Upper lobe of left lung (tissue), 6 donors: Measurements from ENCODE around the gene ARHGEF12. TPM values are rescaled to one million over a fixed set of nuclear protein-coding genes. Genes with fewer than 3 reads are reported as not detected.

Source experiments
- ATAC-seq, 2 donors: fragments of 200-7000 bp; cut with Tn5 transposase; one replicate each; pipeline ENCODE4 v1.9.1; 2022; ENCODE audit warnings: mild to moderate bottlenecking in 2 of 2, moderate library complexity in 2 of 2; ENCODE audit not compliant: low FRiP score in 2 of 2
- DNase-seq, 2 donors: peaks; one replicate each; pipeline ENCODE4 v3.0.0-alpha.2; 2019 to 2020
- H3K27ac ChIP-seq, 4 donors: fragments of 200-600 bp; sonication (generic); one replicate each; pipeline ENCODE4 v1.5.1; 2016 to 2019
- H3K27me3 ChIP-seq, 4 donors: fragments of 200-600 bp; sonication (generic); one replicate each; pipeline ENCODE4 v1.5.1; 2017 to 2019
- H3K36me3 ChIP-seq, 4 donors: fragments of 200-600 bp; sonication (generic); one replicate each; pipeline ENCODE4 v1.5.1; 2016 to 2019
- H3K4me1 ChIP-seq, 4 donors: fragments of 200-600 bp; sonication (generic); one replicate each; pipeline ENCODE4 v1.5.1; 2018 to 2019
- H3K4me3 ChIP-seq, 4 donors: fragments of 200-600 bp; sonication (generic); one replicate each; pipeline ENCODE4 v1.5.1; 2017 to 2019; ENCODE audit warnings: mild to moderate bottlenecking in 2 of 4, moderate library complexity in 1 of 4
- H3K9me3 ChIP-seq, 4 donors: fragments of 200-600 bp; sonication (generic); one replicate each; pipeline ENCODE4 v1.5.1; 2018 to 2019
- CTCF ChIP-seq, 6 experiments: fragments of 450-650 bp in 4 of 6; fragments of 200-600 bp in 2 of 6; sonication (generic) in 2 of 6; IDR thresholded peaks; one replicate each; pipeline ENCODE4 v1.5.1; 2016 to 2019; ENCODE audit warnings: antibody characterized with exemption in 6 of 6
- EP300 ChIP-seq, 4 donors: sonication (generic); formaldehyde crosslinking; IDR thresholded peaks; one replicate each; pipeline ENCODE4 v1.5.1; 2017; ENCODE audit warnings: antibody characterized with exemption in 4 of 4, control low read depth in 2 of 4
- POLR2A ChIP-seq, 4 donors: fragments of 450-650 bp; IDR thresholded peaks; one replicate each; pipeline ENCODE4 v1.5.1; 2016 to 2017; ENCODE audit warnings: antibody characterized with exemption in 4 of 4, mild to moderate bottlenecking in 2 of 4
- POLR2AphosphoS5 ChIP-seq, 2 donors: sonication (generic); formaldehyde crosslinking; IDR thresholded peaks; one replicate each; pipeline ENCODE4 v1.5.1; 2017; ENCODE audit warnings: antibody characterized with exemption in 2 of 2
- WGBS, 2 donors: methylation state at CpG; one replicate each; pipeline ENCODE4 v1.1.5; 2017 to 2018; 5-methylcytosine and 5-hydroxymethylcytosine counted together
- total RNA-seq, 6 donors: library from RNA; depleted of rRNA in 4 of 6; stranded (reverse); fragments of >200 nt in 4 of 6; gene quantifications; one replicate each; pipeline versions ENCODE4 v1.1.0 to v1.2.1, GENCODE V29; 2016 to 2021
- donor health status: DM: no; HTN: no; CAD: no; lungs with moderate emphysema.
- donor health status: DM: no; HTN: yes; CAD: no; lungs with severe emphysema.

ARHGEF12 gene
- total RNA-seq, 6 donors from 2014 or later, result 90.1 to 170 (median 106) TPM

GRCh38 chr11:120302001-120302805 is 34.0 kb upstream of the ARHGEF12 start:
- 52 to 67% methylated on average over 6 of the region's 6 CpGs for WGBS, 2 donors
- peak; percentile 21 to 90 for ATAC-seq
- H3K27ac ChIP-seq, result peak overlapping the region in 3 of 4 donors; percentile 37 to 81 (median 69)
- H3K36me3 ChIP-seq, result no peaks in the 10 kb centered on the region
- no peaks in the 10 kb centered on the region for H3K27me3 ChIP-seq
- peak in 1 of 2 donors; percentile 91 for DNase-seq
- no peaks in the 10 kb centered on the region for H3K9me3 ChIP-seq
- TF ChIP-seq POLR2A (IDR thresholded peaks at IDR 0.05) (peak in 1 of 4 donors; percentile 33), EP300 (IDR thresholded peaks at IDR 0.05) (peak in 1 of 4 donors; percentile 79), POLR2AphosphoS5 (IDR thresholded peaks at IDR 0.05) (peak; percentile 37 to 68), CTCF (IDR thresholded peaks at IDR 0.05) (no peak)
- no peak overlapping the region for H3K4me3 ChIP-seq
- H3K4me1 ChIP-seq, result peaks cover 0 to 24% (median 9%) of the 10 kb centered on the region in 4 donors

- Histone ChIP-seq H3K4me3 (no peak overlapping the region), H3K9me3 (no peaks in the 10 kb centered on the region), H3K27ac (peak overlapping the region in 2 of 4 donors; percentile 69 to 81), H3K4me1 (peaks cover 0 to 24% (median 9%) of the 10 kb centered on the region in 4 donors), H3K36me3 (no peaks in the 10 kb centered on the region), H3K27me3 (no peaks in the 10 kb centered on the region)
- peak in 1 of 2 donors; percentile 73 for DNase-seq
- TF ChIP-seq POLR2AphosphoS5 (IDR thresholded peaks at IDR 0.05) (no peak), CTCF (IDR thresholded peaks at IDR 0.05) (peak; percentile 60 to 86 (median 74)), POLR2A (IDR thresholded peaks at IDR 0.05) (no peak)
- peak; percentile 78 to 85 for ATAC-seq
- 15% methylated on average over 2 to 3 of the region's 3 CpGs for WGBS, 2 donors
Measured at GRCh38 chr11:120303004-120303637, 33.1 kb upstream of the ARHGEF12 start.

GRCh38 chr11:120304526-120304925 is 31.7 kb upstream of the ARHGEF12 start:
- H3K27ac ChIP-seq, result no peak overlapping the region
- DNase-seq (no peak), ATAC-seq (no peak)
- no peak for TF ChIP-seq EP300 (IDR thresholded peaks at IDR 0.05)
- TF ChIP-seq POLR2A (IDR thresholded peaks at IDR 0.05), result no peak
- no peak for TF ChIP-seq CTCF (IDR thresholded peaks at IDR 0.05)
- TF ChIP-seq POLR2AphosphoS5 (IDR thresholded peaks at IDR 0.05), result no peak
- no peaks in the 10 kb centered on the region for H3K36me3 ChIP-seq
- H3K4me1 ChIP-seq, result peaks cover 0 to 23% (median 9%) of the 10 kb centered on the region in 4 donors
- no peak overlapping the region for H3K4me3 ChIP-seq
- H3K9me3 ChIP-seq, result no peaks in the 10 kb centered on the region
- no peaks in the 10 kb centered on the region for H3K27me3 ChIP-seq

- H3K9me3 ChIP-seq, result no peaks in the 10 kb centered on the region
- no peaks in the 10 kb centered on the region for H3K36me3 ChIP-seq
- H3K27ac ChIP-seq, result no peak overlapping the region
- peaks cover 0 to 19% (median 9%) of the 10 kb centered on the region in 4 donors for H3K4me1 ChIP-seq
- H3K4me3 ChIP-seq, result no peak overlapping the region
- WGBS, 2 donors, result 70 to 75% methylated on average over 9 to 12 of the region's 12 CpGs
- no peak for ATAC-seq
- no peaks in the 10 kb centered on the region for H3K27me3 ChIP-seq
- no peak for TF ChIP-seq EP300 (IDR thresholded peaks at IDR 0.05)
- no peak for TF ChIP-seq POLR2AphosphoS5 (IDR thresholded peaks at IDR 0.05)
- TF ChIP-seq CTCF (IDR thresholded peaks at IDR 0.05), result no peak
- DNase-seq, result no peak
Measured at GRCh38 chr11:120305286-120305685, 30.9 kb upstream of the ARHGEF12 start.
